Activated T-helper 1 cell treated with anti-CD3 and anti-CD28 coated beads, Interleukin-2, amount 50 U/mL, for 16 hours (primary cell): Measurements from ENCODE around the gene NEB.
"Not testable (repeated sequence)": the region's sequence is repeated elsewhere in the genome, so short reads cannot be mapped to it uniquely, and the experiment has no call there.

Source experiments
- DNase-seq, 2 donors: peaks; one replicate each; pipeline ENCODE4 v3.0.0-alpha.2; 2020; ENCODE audit warnings: low read depth in 1 of 2, low spot score in 1 of 2

Gene NEB

GRCh38 chr2:151758744-151759143 is 24.5 kb upstream of the NEB start:
- no peak for DNase-seq

GRCh38 chr2:151757861-151758260 is 23.6 kb upstream of the NEB start:
- DNase-seq: no peak

GRCh38 chr2:151756820-151757219 is 22.5 kb upstream of the NEB start:
- no peak for DNase-seq

- DNase-seq: no peak
Measured at GRCh38 chr2:151754253-151754897, 20.1 kb upstream of the NEB start.

GRCh38 chr2:151753540-151753939 is 19.3 kb upstream of the NEB start:
- no peak for DNase-seq

- not testable (repeated sequence) for DNase-seq
Measured at GRCh38 chr2:151745261-151745660, 11.0 kb upstream of the NEB start.

GRCh38 chr2:151730262-151730975 is 3.9 kb downstream of the NEB start:
- no peak for DNase-seq

GRCh38 chr2:151729837-151730236 is 4.4 kb downstream of the NEB start:
- DNase-seq: no peak

- no peak for DNase-seq
Measured at GRCh38 chr2:151729415-151729811, 4.9 kb downstream of the NEB start.

GRCh38 chr2:151728804-151729414 is 5.4 kb downstream of the NEB start:
- DNase-seq: no peak

GRCh38 chr2:151727593-151728552 is 6.4 kb downstream of the NEB start:
- no peak for DNase-seq

GRCh38 chr2:151721161-151721560 is 13.1 kb downstream of the NEB start:
- no peak for DNase-seq

- DNase-seq: no peak
Measured at GRCh38 chr2:151720521-151720920, 13.8 kb downstream of the NEB start.

- no peak for DNase-seq
Measured at GRCh38 chr2:151718796-151719195, 15.5 kb downstream of the NEB start.

- no peak for DNase-seq
Measured at GRCh38 chr2:151718247-151718646, 16.0 kb downstream of the NEB start.

- no peak for DNase-seq
Measured at GRCh38 chr2:151716721-151717120, 17.6 kb downstream of the NEB start.

- DNase-seq: no peak
Measured at GRCh38 chr2:151713291-151713903, 20.9 kb downstream of the NEB start.

- no peak for DNase-seq
Measured at GRCh38 chr2:151711025-151711424, 23.3 kb downstream of the NEB start.

- DNase-seq: no peak
Measured at GRCh38 chr2:151708788-151709187, 25.5 kb downstream of the NEB start.

- DNase-seq: no peak
Measured at GRCh38 chr2:151707857-151708256, 26.4 kb downstream of the NEB start.

GRCh38 chr2:151704480-151704961 is 29.8 kb downstream of the NEB start:
- DNase-seq: not testable (repeated sequence)
